ENCODE measurements around the gene ROCK2.

GRCh38 chr2:11154016-11154922, 190.2 kb downstream of the ROCK2 start:
- TF ChIP-seq POLR2A (IDR thresholded peaks at IDR 0.05; ENCODE audit: low read length) = no peak
- no peak for TF ChIP-seq GATA1 (IDR thresholded peaks at IDR 0.05; ENCODE audit: low read depth, low read length)
